Activated CD4-positive, alpha-beta T cell treated with anti-CD3 and anti-CD28 coated beads for 4 hours (primary cell): Measurements from ENCODE around the gene PIK3C2B.
A peak's percentile ranks its signal among the peaks of the same experiment; 100 is the strongest.

Experiments
- DNase-seq, 2 donors: peaks; one replicate each; pipeline ENCODE4 v3.0.0-alpha.2; 2020

PIK3C2B gene

GRCh38 chr1:204460346-204460745, 34.3 kb downstream of the PIK3C2B start:
- DNase-seq, result no peak

DNA sequence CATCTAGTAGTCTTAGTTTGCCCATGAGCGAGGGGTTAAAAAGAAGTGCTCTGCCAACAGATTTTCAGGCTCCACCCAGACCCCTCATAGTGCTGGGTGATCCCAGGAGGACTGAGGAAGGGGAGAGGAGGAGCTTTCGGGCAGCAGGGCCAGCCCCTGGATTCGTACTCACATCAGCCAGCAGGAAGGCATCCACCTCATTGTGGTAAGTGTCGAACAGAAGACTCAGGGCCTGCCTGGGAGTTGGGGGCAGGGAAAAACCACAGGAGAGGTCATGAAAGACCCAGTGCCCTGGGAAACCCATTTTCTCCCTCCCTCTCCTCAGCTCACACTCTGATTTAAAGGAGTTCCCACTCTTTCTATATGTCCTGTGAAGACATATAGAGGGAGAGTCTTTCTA, 34.9 kb downstream of the PIK3C2B start:
- no peak for DNase-seq

DNA sequence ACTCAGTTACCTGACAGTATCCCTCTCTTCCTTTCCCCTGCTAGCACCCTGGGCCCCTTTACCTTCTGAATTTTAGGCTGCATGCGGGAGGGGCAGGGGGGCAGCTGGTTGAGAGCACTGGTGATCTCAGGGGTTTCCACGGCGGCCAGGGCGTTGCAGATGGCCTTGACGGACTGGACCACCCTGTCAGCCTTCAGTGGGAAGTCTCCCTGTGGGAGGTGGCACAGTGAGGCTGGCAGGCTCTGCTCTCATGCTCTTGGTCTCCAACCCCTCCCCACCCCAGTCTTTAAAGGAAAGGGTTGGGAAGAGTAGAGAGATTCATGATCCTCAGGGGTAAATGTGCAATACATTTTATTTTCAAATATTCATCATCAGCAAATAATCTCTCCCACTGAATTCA, 36.9 kb downstream of the PIK3C2B start:
- no peak for DNase-seq

GRCh38 chr1:204456826-204457442, 37.7 kb downstream of the PIK3C2B start:
- no peak for DNase-seq

- no peak for DNase-seq
These were observed 38.8 kb downstream of the PIK3C2B start for GRCh38 chr1:204455831-204456145.

GRCh38 chr1:204455063-204455830, 39.4 kb downstream of the PIK3C2B start:
- DNase-seq, result no peak

- no peak for DNase-seq
These were observed 40.1 kb downstream of the PIK3C2B start for GRCh38 chr1:204454476-204454875.

- peak; percentile 76 to 79 for DNase-seq
These were observed 41.3 kb downstream of the PIK3C2B start for GRCh38 chr1:204453141-204453772.

DNA sequence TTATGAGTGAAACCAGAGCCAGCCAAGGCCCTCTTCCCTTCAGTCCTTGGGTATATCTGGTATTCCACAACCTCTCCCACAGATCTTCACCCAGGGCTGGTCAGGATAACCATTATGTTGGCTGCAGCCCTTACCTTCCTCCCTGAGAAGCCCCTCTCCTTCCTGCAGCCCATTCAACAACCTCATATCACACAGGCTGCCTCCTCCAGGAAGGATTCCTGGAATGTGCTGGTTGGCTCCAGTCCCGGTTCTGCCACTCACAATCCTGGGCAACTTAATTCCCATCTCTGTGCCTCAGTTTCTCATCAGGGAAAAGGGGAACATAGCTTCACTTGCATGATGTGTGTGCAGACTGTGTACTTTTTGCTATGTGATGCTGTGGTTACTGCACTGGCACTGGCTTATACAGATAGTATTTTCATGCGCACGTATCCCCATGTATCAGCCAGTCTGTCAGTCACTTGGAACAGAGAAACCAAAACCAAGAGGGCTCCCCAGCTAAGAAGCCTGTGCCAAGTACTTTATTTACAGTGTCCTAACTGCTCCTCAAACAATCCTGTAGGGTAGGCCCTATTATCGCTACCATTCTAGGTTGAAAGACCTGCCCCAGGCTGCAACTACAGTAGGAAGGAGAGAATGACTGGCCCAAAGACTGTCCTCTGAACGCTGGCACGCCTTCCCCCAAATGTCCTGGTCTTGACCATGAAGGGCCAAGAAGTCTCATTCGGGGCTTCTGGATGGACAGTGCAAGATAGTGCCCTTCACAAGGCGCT, 43.1 kb downstream of the PIK3C2B start:
- DNase-seq, result no peak

DNA sequence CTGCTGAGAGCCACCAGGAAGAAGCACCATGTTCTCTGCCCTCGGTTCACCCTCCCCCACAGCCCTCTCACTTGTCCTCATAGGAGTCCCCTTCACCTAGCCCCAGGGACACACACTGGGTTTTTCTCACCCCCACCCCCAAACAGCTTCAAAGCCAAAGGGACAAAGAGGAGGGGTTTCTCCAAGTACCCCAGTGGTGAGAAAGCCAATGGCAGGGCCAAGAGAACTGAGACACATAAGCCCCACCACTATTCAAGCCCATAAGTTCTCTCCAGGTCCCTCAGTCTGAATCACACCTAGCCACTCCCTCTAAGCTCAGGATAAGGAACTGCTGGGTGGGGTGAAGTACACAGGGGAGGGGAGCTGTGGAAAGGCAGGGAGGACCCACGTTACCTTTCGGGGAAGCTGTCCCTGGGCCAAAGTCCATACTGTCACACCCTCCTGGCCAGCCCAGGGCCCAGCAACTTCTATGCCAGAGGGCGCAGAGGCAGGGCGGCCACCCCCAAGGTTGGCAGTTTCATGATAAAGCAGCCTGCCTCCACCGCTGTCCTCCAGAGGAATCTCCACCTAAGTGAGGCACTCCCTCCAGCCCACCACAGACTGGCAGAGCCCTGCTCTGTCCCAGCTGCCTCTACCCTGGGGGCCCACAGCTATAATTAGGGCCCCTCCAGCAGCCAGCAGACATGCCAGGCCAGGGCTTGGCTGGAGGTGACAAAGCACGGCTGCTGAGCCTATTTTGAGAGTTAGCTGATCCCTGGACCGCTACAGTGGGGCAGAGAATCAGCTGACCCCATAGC, 43.9 kb downstream of the PIK3C2B start:
- no peak for DNase-seq

DNA sequence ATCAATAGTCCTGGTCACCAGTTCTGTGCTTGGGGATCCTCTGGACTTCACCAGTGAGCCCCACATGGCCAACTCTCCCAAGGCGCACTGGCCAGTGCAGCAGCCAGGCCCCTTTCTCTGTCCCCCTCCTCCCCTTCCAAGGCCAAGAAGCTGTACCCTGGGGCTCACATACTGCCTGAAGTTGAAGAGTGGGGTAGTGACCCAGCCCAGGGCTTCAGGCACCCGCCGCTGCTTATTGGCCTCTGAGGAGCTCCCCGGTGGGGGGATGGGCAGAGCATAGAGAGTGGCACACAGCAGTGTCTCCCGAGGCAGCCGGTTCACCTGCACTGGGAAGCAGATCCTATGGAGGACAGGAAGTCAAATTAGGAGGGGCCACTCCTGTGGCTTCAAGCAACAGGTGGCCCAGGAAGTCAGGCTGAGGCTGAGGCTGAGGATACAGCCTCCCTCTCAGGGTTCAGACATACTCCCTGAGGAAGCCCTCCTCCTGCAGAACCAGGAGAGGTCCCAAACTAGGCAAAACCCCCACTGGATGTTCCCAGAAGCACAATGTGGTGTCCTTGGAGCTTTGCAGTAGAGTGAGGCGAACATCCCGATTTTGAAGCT, 44.8 kb downstream of the PIK3C2B start:
- no peak for DNase-seq

DNA sequence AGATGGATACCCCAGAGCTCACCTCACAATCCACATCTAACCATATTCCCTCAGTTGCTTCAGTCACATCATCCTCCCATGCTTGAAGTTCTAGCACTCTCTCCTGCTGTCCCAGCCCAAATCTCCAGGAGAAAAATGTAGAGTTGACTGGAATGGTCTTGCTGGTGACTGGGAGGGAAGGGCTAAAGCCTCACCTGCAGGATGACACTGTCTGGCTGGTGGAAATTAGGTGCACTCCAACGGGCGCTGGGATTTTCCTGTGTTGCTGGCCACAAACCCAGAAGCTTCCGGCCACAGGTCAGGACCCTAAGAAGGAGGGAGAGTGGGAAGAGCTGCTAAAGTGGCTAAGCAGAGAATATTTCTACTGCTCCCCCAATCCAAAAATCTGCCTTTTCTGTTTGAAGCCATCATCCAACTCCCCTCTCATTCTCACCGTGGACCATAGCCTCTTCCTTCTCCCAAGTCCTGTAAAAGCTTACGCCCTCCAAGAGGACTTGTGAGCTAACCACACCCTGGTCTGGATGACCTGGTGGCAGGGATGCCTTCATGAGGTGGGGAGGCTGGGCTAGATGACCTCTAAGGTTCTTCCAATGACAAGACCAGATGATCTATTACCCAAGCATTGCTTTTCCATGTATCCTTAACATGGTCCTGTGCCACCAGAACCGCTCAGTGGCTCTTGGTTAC, 45.5 kb downstream of the PIK3C2B start:
- no peak for DNase-seq

DNA sequence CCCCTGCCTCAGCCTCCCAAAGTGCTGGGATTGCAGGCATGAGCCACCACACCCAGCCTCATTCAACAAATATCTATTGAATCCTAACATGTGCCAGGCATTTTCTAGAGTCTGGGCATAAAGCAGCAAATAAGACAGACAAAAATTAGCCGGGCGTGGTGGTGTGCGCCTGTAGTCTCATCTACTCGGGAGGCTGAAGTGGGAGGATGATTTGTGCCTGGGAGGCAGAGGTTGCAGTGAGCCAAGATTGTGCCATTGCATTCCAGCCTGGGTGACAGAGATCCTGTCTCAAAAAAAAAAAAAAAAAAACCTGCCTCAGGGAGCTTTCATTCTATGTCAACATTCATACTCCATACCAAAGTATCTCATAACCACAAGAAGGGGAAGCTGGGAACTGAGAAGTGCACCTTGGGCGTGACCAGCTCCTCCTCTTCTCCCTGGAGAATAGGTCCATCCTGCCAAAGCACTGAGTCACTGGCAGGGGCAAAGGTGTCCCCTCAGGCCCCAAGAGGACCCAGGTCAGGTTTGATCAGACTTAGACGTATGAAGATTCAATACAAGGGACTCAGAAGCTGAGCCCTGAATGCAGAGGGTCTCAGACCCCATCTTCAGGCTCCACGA, 46.2 kb downstream of the PIK3C2B start:
- no peak for DNase-seq

GRCh38 chr1:204447736-204448135, 46.9 kb downstream of the PIK3C2B start:
- no peak for DNase-seq

GRCh38 chr1:204447190-204447589, 47.4 kb downstream of the PIK3C2B start:
- no peak for DNase-seq

- peak; percentile 76 to 82 for DNase-seq
These were observed 48.0 kb downstream of the PIK3C2B start for GRCh38 chr1:204446413-204447111.

DNA sequence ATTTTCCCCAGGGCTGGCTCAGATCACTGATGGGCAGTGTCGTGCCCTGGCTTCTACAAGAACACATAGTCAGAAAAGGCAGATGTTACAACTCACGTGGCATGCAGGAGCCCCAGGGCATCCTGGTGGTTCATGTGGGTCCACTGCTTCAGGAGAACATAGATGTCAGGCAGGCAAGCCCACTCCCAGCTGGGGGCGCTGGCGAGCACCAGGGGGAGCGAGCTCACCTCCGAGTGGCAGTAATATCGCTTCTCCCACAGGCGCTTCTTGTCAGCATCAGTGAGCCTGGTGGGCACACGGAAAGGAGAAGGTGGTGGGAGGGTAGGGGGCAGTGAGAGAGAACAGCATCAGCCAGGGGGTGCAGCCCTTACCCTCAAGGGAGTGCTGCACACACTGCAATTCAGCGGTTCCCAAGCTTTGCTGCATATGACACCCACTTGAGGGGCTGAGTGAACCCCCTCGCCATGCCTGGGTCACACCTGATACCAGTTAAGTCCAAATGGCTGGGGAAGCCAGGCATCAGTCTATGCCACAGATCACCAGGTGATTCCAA, 48.7 kb downstream of the PIK3C2B start:
- DNase-seq, result peak; percentile 21 to 31
